Measurements from ENCODE around the gene PPP6R1. TPM values are rescaled to one million over a fixed set of nuclear protein-coding genes. Genes with fewer than 3 reads are reported as not detected.

PPP6R1 gene
- total and polyA plus RNA-seq, 12 donors: 28.9 to 116 (median 74.9) TPM

DNA sequence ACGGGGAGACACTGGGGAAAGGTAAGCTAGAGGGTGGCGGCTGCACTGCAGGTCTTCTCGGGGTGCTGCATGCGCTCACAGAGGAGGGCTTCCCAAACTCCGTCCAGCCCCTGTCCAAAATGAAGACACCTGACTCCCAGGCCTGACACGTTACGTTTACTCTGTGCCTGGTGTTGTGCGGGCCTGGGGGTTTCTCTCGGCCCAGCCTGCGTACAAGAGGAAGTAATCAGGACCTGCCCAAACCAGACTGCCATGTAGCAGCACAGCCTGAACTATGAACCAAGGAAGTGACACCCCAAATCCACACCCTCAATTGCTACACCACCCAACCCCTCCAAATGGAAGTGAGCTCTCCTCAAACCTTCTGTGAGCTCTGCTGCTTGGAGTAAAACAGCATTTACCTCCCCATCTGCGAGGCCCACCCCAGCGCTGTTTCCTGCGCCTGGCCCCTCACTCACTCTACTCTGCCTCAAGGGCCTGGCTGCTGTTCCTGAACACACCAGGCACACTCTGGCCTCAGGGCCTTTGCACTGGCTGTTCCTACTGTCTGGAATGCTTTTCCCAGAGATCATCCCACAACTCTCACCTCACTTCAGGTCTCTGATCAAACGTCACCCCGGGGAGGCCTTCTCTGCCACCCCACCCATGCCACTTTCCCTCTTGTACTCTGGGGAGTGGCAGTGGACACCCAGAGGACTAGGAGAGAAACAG is 18.1 kb upstream of the PPP6R1 start:
- H3K27ac ChIP-seq: no peak overlapping the region
- intact Hi-C loops (cut with DNase I): no loop called here
- H3K4me1 ChIP-seq (replicated peaks in 1 of 2): peaks cover 6 to 14% of the 10 kb centered on the region in 2 donors
- H3K36me3 ChIP-seq (replicated peaks in 1 of 2): peaks cover 0 to 23% of the 10 kb centered on the region in 2 donors
- no peaks in the 10 kb centered on the region for H3K9me3 ChIP-seq (replicated peaks in 1 of 3)
- 87 to 96% (median 90%) methylated on average over 12 to 15 of the region's 15 CpGs for WGBS, 4 donors
- no peak for DNase-seq
- TF ChIP-seq, protein P1, sequence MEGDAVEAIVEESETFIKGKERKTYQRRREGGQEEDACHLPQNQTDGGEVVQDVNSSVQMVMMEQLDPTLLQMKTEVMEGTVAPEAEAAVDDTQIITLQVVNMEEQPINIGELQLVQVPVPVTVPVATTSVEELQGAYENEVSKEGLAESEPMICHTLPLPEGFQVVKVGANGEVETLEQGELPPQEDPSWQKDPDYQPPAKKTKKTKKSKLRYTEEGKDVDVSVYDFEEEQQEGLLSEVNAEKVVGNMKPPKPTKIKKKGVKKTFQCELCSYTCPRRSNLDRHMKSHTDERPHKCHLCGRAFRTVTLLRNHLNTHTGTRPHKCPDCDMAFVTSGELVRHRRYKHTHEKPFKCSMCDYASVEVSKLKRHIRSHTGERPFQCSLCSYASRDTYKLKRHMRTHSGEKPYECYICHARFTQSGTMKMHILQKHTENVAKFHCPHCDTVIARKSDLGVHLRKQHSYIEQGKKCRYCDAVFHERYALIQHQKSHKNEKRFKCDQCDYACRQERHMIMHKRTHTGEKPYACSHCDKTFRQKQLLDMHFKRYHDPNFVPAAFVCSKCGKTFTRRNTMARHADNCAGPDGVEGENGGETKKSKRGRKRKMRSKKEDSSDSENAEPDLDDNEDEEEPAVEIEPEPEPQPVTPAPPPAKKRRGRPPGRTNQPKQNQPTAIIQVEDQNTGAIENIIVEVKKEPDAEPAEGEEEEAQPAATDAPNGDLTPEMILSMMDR (IDR thresholded peaks at IDR 0.05): no peak
- no peak for TF ChIP-seq POLR2A (IDR thresholded peaks at IDR 0.05)
- no peak overlapping the region for H3K4me3 ChIP-seq
- no peaks in the 10 kb centered on the region for H3K27me3 ChIP-seq

DNA sequence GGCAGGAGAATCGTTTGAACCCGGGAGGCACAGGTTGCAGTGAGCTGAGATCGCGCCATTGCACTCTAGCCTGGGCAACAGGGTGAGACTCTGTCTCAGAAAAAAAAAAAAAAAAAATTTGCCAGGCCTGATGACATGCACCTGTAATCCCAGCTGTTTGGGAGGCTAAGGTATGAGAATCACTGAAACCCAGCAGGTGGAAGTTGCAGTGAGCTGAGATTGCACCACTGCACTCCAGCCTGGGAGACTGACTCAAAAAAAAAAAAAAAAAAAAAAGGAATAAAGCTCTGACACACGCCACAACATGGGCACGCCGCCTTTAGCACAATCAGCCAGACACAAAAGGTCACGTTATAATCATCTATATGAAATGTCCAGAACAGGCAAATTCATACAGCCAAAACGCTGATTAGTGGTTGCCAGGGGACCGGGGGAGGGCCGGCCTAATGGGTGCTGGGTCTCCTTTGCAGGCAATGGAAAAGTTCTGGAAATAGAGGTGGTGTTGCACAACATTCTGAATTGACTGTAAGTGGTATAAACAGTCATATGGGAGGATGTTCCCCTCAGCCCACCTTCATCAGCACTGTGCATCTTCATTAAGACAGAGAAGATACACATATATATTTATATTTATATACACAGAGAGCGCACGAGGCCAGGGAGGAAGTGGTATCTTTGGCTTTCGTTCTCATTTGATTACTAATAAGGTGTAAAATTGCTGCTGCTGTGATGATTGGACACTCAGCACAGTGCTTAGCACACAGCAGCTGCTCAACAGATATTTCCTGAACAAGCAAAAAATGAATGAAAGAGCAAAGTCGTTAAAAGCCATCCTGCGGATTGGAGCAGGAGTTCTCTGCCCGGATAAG is 17.3 kb upstream of the PPP6R1 start:
- WGBS, 4 donors: 74 to 82% (median 81%) methylated on average over 17 of the region's 17 CpGs
- Histone ChIP-seq H3K9me3 (replicated peaks in 1 of 3) (no peaks in the 10 kb centered on the region), H3K27ac (no peak overlapping the region), H3K4me1 (replicated peaks in 1 of 2) (peaks cover 6 to 14% of the 10 kb centered on the region in 2 donors), H3K27me3 (no peaks in the 10 kb centered on the region), H3K4me3 (no peak overlapping the region), H3K36me3 (replicated peaks in 1 of 2) (peaks cover 0 to 27% of the 10 kb centered on the region in 2 donors)
- no peak for TF ChIP-seq POLR2A (IDR thresholded peaks at IDR 0.05)
- TF ChIP-seq, protein P1 (IDR thresholded peaks at IDR 0.05): no peak
- intact Hi-C loops (cut with DNase I): no loop called here
- no peak for DNase-seq

- no peak overlapping the region for H3K27ac ChIP-seq
- no peak for DNase-seq
- peaks cover under 1 to 3% of the 10 kb centered on the region in 2 donors for H3K4me1 ChIP-seq (replicated peaks in 1 of 2)
- intact Hi-C loops (cut with DNase I): no loop called here
- H3K36me3 ChIP-seq (replicated peaks in 1 of 2): peaks cover 0 to 27% of the 10 kb centered on the region in 2 donors
- no peaks in the 10 kb centered on the region for H3K9me3 ChIP-seq (replicated peaks in 1 of 3)
- TF ChIP-seq POLR2A (IDR thresholded peaks at IDR 0.05): no peak
- TF ChIP-seq, protein P1 (IDR thresholded peaks at IDR 0.05): no peak
- WGBS, 4 donors: 87 to 95% (median 93%) methylated on average over 14 to 36 of the region's 36 CpGs
- no peak overlapping the region for H3K4me3 ChIP-seq
- H3K27me3 ChIP-seq: no peaks in the 10 kb centered on the region
Observed at GRCh38 chr19:55273978-55274707, 15.3 kb upstream of the PPP6R1 start.

- H3K4me1 ChIP-seq (replicated peaks in 1 of 2): no peaks in the 10 kb centered on the region
- H3K9me3 ChIP-seq (replicated peaks in 1 of 3): no peaks in the 10 kb centered on the region
- H3K27me3 ChIP-seq: no peaks in the 10 kb centered on the region
- WGBS, 4 donors: 94 to 97% (median 95%) methylated on average over 18 of the region's 18 CpGs
- peaks cover 0 to 21% of the 10 kb centered on the region in 2 donors for H3K36me3 ChIP-seq (replicated peaks in 1 of 2)
- TF ChIP-seq, protein P1 (IDR thresholded peaks at IDR 0.05): no peak
- no peak for TF ChIP-seq POLR2A (IDR thresholded peaks at IDR 0.05)
- H3K4me3 ChIP-seq: no peak overlapping the region
- H3K27ac ChIP-seq: no peak overlapping the region
- intact Hi-C loops (cut with DNase I): no loop called here
- DNase-seq: no peak
Observed at GRCh38 chr19:55272142-55272541, 13.3 kb upstream of the PPP6R1 start.
